Activated CD4-positive, CD25-positive, alpha-beta regulatory T cell (primary cell): ENCODE results near the gene KRT36.

Source experiments
- DNase-seq, 4 experiments: peaks; one replicate each; lab custom pipeline; 2025; lab: John Stamatoyannopoulos, UW

Gene KRT36

GRCh38 chr17:41489531-41489930 lies at the start of gene KRT36:
KRT36 (minus strand) TSS chr17:41489910; CDS start chr17:41489864, 46 bp downstream.
- DNase-seq, result no peak

- no peak for DNase-seq
Observed at GRCh38 chr17:41539071-41539492, 49.4 kb upstream of the KRT36 start.

- DNase-seq, result no peak
Observed at GRCh38 chr17:41538565-41538991, 48.9 kb upstream of the KRT36 start.

GRCh38 chr17:41537990-41538389 lies 48.3 kb upstream of the KRT36 start:
- no peak for DNase-seq

GRCh38 chr17:41537614-41537954 lies 47.9 kb upstream of the KRT36 start:
- DNase-seq, result no peak

- DNase-seq, result no peak
Observed at GRCh38 chr17:41536741-41537613, 47.3 kb upstream of the KRT36 start.

GRCh38 chr17:41535764-41536481 lies 46.2 kb upstream of the KRT36 start:
- no peak for DNase-seq

- DNase-seq, result no peak
Observed at GRCh38 chr17:41534899-41535546, 45.3 kb upstream of the KRT36 start.

- DNase-seq, result no peak
Observed at GRCh38 chr17:41533613-41534012, 43.9 kb upstream of the KRT36 start.

GRCh38 chr17:41532947-41533570 lies 43.3 kb upstream of the KRT36 start:
- DNase-seq, result no peak

GRCh38 chr17:41531993-41532392 lies 42.3 kb upstream of the KRT36 start:
- DNase-seq, result no peak

GRCh38 chr17:41530062-41531048 lies 40.6 kb upstream of the KRT36 start:
- DNase-seq, result no peak

- no peak for DNase-seq
Observed at GRCh38 chr17:41529491-41529915, 39.8 kb upstream of the KRT36 start.

GRCh38 chr17:41528959-41529353 lies 39.2 kb upstream of the KRT36 start:
- no peak for DNase-seq

- DNase-seq, result no peak
Observed at GRCh38 chr17:41527063-41528023, 37.6 kb upstream of the KRT36 start.

GRCh38 chr17:41524261-41524660 lies 34.6 kb upstream of the KRT36 start:
- DNase-seq, result no peak

GRCh38 chr17:41523787-41524186 lies 34.1 kb upstream of the KRT36 start:
- DNase-seq, result no peak

- DNase-seq, result no peak
Observed at GRCh38 chr17:41523225-41523593, 33.5 kb upstream of the KRT36 start.

- DNase-seq, result no peak
Observed at GRCh38 chr17:41522301-41523224, 32.9 kb upstream of the KRT36 start.
